ENCODE results near the gene RBM14. TPM values are rescaled to one million over a fixed set of nuclear protein-coding genes. Genes with fewer than 3 reads are reported as not detected.
A peak's percentile ranks its signal among the peaks of the same experiment; 100 is the strongest.
"Not testable (repeated sequence)": the region's sequence is repeated elsewhere in the genome, so short reads cannot be mapped to it uniquely, and the experiment has no call there.

Gene RBM14
- polyA plus RNA-seq, 3 donors, result 21.9 to 46.7 (median 42.6) TPM

DNA sequence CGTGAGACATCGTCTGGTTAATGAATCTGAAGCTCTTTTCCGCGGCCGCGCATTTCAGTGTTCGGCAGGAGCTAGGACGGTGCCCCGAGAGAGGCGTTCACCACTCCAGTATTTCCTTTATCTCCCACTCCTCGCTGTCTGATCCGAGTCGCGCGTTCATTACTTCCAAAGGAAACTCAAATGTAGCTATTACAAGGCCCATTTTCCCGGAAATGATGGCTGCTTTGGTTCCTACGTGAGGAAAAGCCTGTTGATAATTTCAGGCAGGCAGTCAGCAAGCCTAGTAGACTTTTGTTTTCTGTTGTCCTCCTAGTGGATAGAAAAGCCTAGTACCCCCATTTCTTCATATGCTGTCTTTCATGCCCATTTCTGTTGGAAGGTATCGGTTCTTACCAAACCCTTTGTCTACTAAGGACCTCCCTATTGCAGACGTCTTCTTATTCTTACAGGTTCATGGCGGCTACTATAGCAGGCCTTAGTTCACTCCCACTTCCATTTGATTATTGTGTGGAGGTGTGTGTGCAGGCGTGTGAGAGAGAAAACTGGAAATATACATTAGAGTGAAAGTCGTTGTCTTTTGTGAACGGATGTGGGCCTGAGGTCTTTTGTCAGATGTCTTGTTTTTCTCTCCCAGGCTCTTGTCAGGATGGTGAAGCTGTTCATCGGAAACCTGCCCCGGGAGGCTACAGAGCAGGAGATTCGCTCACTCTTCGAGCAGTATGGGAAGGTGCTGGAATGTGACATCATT lies 22.8 kb downstream of the RBM14 start:
- Histone ChIP-seq H3K4me3 (replicated peaks in 1 of 3; ENCODE audit: low read depth in 2 of 3, low read length in 3 of 3) (peak overlapping the region; percentile 81 to 99 (median 94)), H3K27ac (ENCODE audit: low read depth in 1 of 2, low read length in 2 of 2) (peak overlapping the region; percentile 92 to 94), H3K9ac (ENCODE audit: insufficient read depth, low read length, poor library complexity, severe bottlenecking) (peak overlapping the region; percentile 88), H3K36me3 (replicated peaks in 1 of 2; ENCODE audit: control insufficient read depth in 1 of 2, insufficient read depth in 2 of 2, low read length in 2 of 2) (peaks cover 49 to 55% of the 10 kb centered on the region in 2 donors), H3K4me2 (replicated peaks; ENCODE audit: extremely low read depth, low read length, poor library complexity, severe bottlenecking) (peak overlapping the region; percentile 88), H3K79me2 (ENCODE audit: insufficient read depth, low read length) (peaks cover 96% of the 10 kb centered on the region), H3K4me1 (ENCODE audit: control insufficient read depth in 1 of 2, insufficient read depth in 2 of 2, low read length in 2 of 2) (peaks cover 43 to 45% of the 10 kb centered on the region in 2 donors), H3K27me3 (ENCODE audit: control insufficient read depth in 2 of 2, insufficient read depth in 2 of 2, low read length in 2 of 2) (no peaks in the 10 kb centered on the region), H4K20me1 (ENCODE audit: insufficient read depth, low read length) (peaks cover 76% of the 10 kb centered on the region), H3K9me3 (replicated peaks in 1 of 2; ENCODE audit: control insufficient read depth in 1 of 2, insufficient read depth in 1 of 2, low read length in 2 of 2) (no peaks in the 10 kb centered on the region), H2AFZ (ENCODE audit: insufficient read depth, low read depth, low read length, poor library complexity, severe bottlenecking) (peak overlapping the region; percentile 54)
- peak overlapping the region; percentile 96 to 99 (median 98) for H3K27ac Mint-ChIP-seq
- under 1% methylated on average over 17 of the region's 27 CpGs for WGBS (ENCODE audit: insufficient coverage)
- intact Hi-C loops (cut with micrococcal nuclease), result loop anchor here in 1 of 2 donors (2.0 to 5.0 kb wide), 2 partner anchors 22 to 38 kb away; partner anchors contain the start of genes RBM14 and RBM4B
- peak overlapping the region; percentile 95 to 98 for H3K4me3 Mint-ChIP-seq
- no peaks in the 10 kb centered on the region for H3K27me3 Mint-ChIP-seq (ENCODE audit: low read depth in 3 of 3)
- peak; percentile 16 to 29 (median 29) for DNase-seq
- H3K36me3 Mint-ChIP-seq, result peaks cover 44 to 66% of the 10 kb centered on the region in 2 donors
- H3K4me1 Mint-ChIP-seq, result peaks cover 53% of the 10 kb centered on the region
- peaks cover 0 to 2% (median 0%) of the 10 kb centered on the region in 7 donors for H3K9me3 Mint-ChIP-seq
- TF ChIP-seq CTCF (IDR thresholded peaks at IDR 0.05), result no peak

DNA sequence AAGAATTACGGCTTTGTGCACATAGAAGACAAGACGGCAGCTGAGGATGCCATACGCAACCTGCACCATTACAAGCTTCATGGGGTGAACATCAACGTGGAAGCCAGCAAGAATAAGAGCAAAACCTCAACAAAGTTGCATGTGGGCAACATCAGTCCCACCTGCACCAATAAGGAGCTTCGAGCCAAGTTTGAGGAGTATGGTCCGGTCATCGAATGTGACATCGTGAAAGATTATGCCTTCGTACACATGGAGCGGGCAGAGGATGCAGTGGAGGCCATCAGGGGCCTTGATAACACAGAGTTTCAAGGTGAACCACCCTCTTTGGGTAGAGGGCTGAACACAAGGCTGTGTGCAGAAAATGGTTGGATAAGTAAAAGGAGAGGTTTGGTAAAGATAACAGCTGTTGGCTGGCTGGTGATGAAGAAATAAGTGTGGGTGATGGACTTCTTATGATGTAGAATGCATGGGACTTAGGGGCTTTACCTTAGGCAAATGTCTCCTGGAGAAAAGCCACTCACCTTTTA lies 23.4 kb downstream of the RBM14 start:
- Histone ChIP-seq H3K4me3 (replicated peaks in 1 of 3; ENCODE audit: low read depth in 2 of 3, low read length in 3 of 3) (peak overlapping the region in 2 of 3 experiments; percentile 94 to 99), H3K79me2 (ENCODE audit: insufficient read depth, low read length) (peaks cover 96% of the 10 kb centered on the region), H3K27ac (ENCODE audit: low read depth in 1 of 2, low read length in 2 of 2) (peak overlapping the region in 1 of 2 donors; percentile 92), H3K4me1 (ENCODE audit: control insufficient read depth in 1 of 2, insufficient read depth in 2 of 2, low read length in 2 of 2) (peaks cover 43 to 45% of the 10 kb centered on the region in 2 donors), H3K4me2 (replicated peaks; ENCODE audit: extremely low read depth, low read length, poor library complexity, severe bottlenecking) (peak overlapping the region; percentile 88), H4K20me1 (ENCODE audit: insufficient read depth, low read length) (peaks cover 76% of the 10 kb centered on the region), H3K36me3 (replicated peaks in 1 of 2; ENCODE audit: control insufficient read depth in 1 of 2, insufficient read depth in 2 of 2, low read length in 2 of 2) (peaks cover 50 to 55% of the 10 kb centered on the region in 2 donors)
- WGBS (ENCODE audit: insufficient coverage), result 88% methylated on average over 7 of the region's 10 CpGs
- H3K27ac Mint-ChIP-seq, result peak overlapping the region in 5 of 7 donors; percentile 15 to 99 (median 96)
- not testable (repeated sequence) for H3K9ac ChIP-seq (ENCODE audit: insufficient read depth, low read length, poor library complexity, severe bottlenecking); H2AFZ ChIP-seq (ENCODE audit: insufficient read depth, low read depth, low read length, poor library complexity, severe bottlenecking); H3K9me3 ChIP-seq (replicated peaks in 1 of 2; ENCODE audit: control insufficient read depth in 1 of 2, insufficient read depth in 1 of 2, low read length in 2 of 2); DNase-seq; H3K9me3 Mint-ChIP-seq; H3K27me3 Mint-ChIP-seq (ENCODE audit: low read depth in 3 of 3); H3K27me3 ChIP-seq (ENCODE audit: control insufficient read depth in 2 of 2, insufficient read depth in 2 of 2, low read length in 2 of 2)
- intact Hi-C loops (cut with micrococcal nuclease), result loop anchor here in 1 of 2 donors (2.0 to 5.0 kb wide), 2 partner anchors 23 to 37 kb away; partner anchors contain the start of genes RBM14 and RBM4B
- peak overlapping the region; percentile 70 to 95 for H3K4me3 Mint-ChIP-seq
- H3K4me1 Mint-ChIP-seq, result peaks cover 58% of the 10 kb centered on the region
- peaks cover 45 to 65% of the 10 kb centered on the region in 2 donors for H3K36me3 Mint-ChIP-seq

All from CD14-positive monocyte (primary cell).